MM.1S (cell line): ENCODE measurements around the gene CSRP1.

Experiments
- CTCF ChIP-seq: fragments of 300-600 bp; sonication (generic); IDR thresholded peaks from 2 replicates; pipeline ENCODE4 v1.5.1; 2016; ENCODE audit warnings: antibody characterized with exemption, low read length, mixed read lengths
- EZH2phosphoT487 ChIP-seq: fragments of 300-600 bp; sonication (generic); IDR thresholded peaks from 2 replicates; pipeline ENCODE4 v1.6.1; 2018; ENCODE audit warnings: antibody characterized with exemption, low read length

GRCh38 chr1:201508809-201509208 is 1.9 kb upstream of the CSRP1 start:
- TF ChIP-seq CTCF (no peak), EZH2phosphoT487 (no peak)
